Retinal pigment epithelial cell (primary cell): Measurements from ENCODE around the gene EFHC2.

Source experiments
- DNase-seq: peaks from one replicate; pipeline ENCODE4 v3.0.0-alpha.2; 2010; ENCODE audit warnings: low read depth
- H3K4me3 ChIP-seq: 2 replicates; pipeline ENCODE4 v1.5.1; 2011; ENCODE audit warnings: mild to moderate bottlenecking, low read length, control low read depth, moderate library complexity
- TF ChIP-seq, protein P1 (sequence below): conservative IDR thresholded peaks from 2 replicates; pipeline ENCODE4 v1.5.1; 2011; ENCODE audit warnings: low read depth, low read length, control low read depth, inconsistent platforms

The EFHC2 gene

DNA sequence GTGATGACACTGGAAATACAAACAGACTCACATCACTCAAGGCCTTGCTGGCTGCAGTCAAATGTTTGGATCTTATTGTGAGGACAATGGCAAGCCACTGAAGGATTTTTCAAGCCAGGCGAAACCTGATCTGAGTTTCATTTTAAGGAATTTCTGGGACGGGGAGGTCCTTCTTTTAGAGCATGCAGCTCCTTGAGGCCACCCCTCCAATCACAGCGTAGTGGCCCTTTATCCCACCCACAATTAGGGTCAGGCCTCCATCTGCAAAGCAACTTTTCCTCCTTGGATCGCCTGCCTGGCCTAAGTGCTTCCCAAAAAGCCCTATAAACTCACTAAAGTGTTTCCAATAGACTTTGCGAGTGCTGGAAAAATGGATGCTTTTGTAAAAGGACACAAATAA lies 115.5 kb downstream of the EFHC2 start:
- no peak overlapping the region for H3K4me3 ChIP-seq
- TF ChIP-seq, protein P1, sequence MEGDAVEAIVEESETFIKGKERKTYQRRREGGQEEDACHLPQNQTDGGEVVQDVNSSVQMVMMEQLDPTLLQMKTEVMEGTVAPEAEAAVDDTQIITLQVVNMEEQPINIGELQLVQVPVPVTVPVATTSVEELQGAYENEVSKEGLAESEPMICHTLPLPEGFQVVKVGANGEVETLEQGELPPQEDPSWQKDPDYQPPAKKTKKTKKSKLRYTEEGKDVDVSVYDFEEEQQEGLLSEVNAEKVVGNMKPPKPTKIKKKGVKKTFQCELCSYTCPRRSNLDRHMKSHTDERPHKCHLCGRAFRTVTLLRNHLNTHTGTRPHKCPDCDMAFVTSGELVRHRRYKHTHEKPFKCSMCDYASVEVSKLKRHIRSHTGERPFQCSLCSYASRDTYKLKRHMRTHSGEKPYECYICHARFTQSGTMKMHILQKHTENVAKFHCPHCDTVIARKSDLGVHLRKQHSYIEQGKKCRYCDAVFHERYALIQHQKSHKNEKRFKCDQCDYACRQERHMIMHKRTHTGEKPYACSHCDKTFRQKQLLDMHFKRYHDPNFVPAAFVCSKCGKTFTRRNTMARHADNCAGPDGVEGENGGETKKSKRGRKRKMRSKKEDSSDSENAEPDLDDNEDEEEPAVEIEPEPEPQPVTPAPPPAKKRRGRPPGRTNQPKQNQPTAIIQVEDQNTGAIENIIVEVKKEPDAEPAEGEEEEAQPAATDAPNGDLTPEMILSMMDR: no peak
- no peak for DNase-seq

DNA sequence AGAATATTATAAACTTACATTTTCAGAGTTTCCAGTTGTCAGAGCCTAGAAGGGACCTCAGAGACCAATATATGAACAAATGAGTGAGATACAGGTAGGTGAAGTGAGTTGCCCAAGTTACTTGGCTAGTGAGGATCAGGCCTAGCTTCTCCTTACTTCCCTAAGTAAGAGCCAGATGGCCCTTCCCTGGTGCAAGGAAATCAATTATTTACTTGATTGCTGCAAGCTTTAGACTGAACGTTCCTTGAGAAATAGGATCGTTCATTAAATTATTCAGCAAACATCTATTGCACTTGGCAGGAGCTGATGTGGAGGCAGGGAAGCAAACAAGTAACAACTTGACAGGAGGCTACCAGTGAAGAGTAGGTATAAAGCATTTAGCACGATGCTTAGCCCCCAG lies 117.8 kb downstream of the EFHC2 start:
- TF ChIP-seq, protein P1: no peak
- no peak overlapping the region for H3K4me3 ChIP-seq
- no peak for DNase-seq

DNA sequence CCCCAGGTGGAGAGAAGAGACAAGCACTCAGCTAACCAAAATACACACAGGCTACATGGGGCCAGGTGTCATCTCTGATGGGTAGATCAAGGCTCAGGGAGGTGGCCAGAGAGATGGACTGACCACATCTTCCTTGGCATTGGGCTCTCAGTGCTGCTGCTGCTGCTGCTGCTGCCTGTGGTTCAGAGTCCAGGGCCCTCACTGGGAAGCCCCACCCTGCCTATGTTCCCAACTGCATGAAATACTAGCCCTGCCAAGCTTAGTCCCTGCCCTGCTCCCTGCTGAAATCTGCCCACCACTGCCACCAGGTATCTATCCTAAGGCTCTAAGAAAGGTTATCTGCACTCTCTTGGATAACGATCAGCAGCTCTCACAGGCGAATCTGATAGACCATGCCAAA lies 118.7 kb downstream of the EFHC2 start:
- TF ChIP-seq, protein P1: no peak
- H3K4me3 ChIP-seq: no peak overlapping the region
- no peak for DNase-seq

DNA sequence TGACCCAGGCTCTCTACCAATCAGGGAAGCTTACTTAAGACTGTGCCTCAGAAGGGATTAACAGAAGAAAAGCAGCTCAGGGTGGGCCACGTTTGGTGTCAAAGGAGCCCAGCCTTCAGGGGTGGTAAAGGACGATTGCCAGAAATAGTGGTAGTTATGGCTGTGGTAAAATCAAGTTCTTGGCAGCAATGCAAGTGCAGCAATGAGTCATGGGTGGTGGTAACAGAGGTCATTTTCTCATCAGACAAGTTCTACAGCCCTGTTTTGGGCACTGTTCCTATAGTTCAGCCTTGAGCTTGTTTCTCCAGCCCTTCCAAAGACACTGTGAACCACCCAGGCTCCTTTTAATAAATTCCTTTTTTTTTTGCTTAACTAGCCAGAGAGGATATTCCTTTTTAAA lies 120.3 kb downstream of the EFHC2 start:
- TF ChIP-seq, protein P1: no peak
- H3K4me3 ChIP-seq: no peak overlapping the region
- peak; percentile 53 for DNase-seq

GRCh38 chrX:44218465-44218864 lies 125.0 kb downstream of the EFHC2 start:
- no peak for DNase-seq
- H3K4me3 ChIP-seq: no peak overlapping the region
- TF ChIP-seq, protein P1: no peak

DNA sequence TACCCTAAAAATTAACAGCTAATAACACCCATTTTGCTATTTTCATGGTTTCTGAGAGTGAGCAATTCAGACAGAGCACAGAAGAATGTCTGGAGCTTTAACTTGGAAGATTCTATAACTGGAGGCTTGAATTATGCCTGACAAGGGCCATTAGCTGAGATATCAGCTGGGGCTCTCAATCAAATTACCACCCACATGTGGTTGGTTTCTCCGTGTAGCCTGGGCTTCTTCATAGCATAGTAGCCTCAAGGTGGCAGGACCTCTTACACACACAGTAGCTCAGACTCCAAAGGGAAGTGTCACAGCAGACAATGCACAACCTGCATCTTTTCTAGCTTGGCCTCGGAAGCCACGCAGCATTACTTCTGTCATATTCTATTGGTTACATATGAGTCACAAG lies 127.3 kb downstream of the EFHC2 start:
- no peak for DNase-seq
- TF ChIP-seq, protein P1: no peak
- H3K4me3 ChIP-seq: no peak overlapping the region

DNA sequence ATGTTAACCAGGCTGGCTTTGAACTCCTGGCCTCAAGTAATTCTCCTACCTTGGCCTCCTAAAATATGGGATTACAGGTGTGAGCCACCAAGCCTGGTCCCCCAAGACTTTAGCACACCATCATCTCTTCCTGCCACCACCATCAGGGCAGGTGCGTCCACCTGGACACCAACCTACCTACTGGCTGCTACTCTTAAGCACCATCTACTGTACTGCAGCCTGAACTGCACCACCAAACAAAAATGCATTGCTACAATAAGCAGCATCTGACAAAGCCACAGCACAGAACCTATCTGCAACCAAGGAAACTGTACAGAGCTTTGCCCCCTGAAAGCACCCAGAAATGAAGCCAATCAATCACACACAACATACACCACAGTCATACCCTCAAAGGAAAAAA lies 139.7 kb downstream of the EFHC2 start:
- DNase-seq: no peak
- H3K4me3 ChIP-seq: no peak overlapping the region
- TF ChIP-seq, protein P1: peak; percentile 5
